GM12878 (cell line): ENCODE measurements around the gene TNNT3. TPM values are rescaled to one million over a fixed set of nuclear protein-coding genes. Genes with fewer than 3 reads are reported as not detected.

ENCODE experiments used
- ATAC-seq: fragments of 200-7000 bp; cut with Tn5 transposase; 3 replicates; pipeline ENCODE4 v1.9.1; 2020; ENCODE audit warnings: mild to moderate bottlenecking, moderate library complexity
- BruUV-seq: library from RNA; stranded (reverse); fragments of 400-500 nt; replicated peaks from 2 replicates; lab custom pipeline; 2021; lab: Mats Ljungman, UMichigan
- CTCF ChIA-PET: fragments of 300-600 bp; sonication (Branson Sonifier 250); formaldehyde crosslinking; extraction: SDS; loops from one replicate; lab custom pipeline; 2021; ENCODE audit warnings: inconsistent platforms; lab: Yijun Ruan, JAX
- POLR2A ChIA-PET: fragments of 350-600 bp; formaldehyde crosslinking; extraction: SDS; loops from one replicate; lab custom pipeline; 2021; ENCODE audit warnings: inconsistent platforms; lab: Charles Lee
- RAD21 ChIA-PET: fragments of 300-600 bp; sonication (Branson Sonifier 250); formaldehyde crosslinking; loops from one replicate; lab custom pipeline; 2023; ENCODE audit warnings: antibody characterized with exemption; ENCODE audit not compliant: unreplicated experiment; lab: Charles Lee
- SMC1A ChIA-PET: fragments of 300-600 bp; sonication (Branson Sonifier 250); formaldehyde crosslinking; loops from one replicate; lab custom pipeline; 2023; ENCODE audit not compliant: unreplicated experiment, uncharacterized antibody; lab: Charles Lee
- DNase-seq: peaks from one replicate; pipeline ENCODE4 v3.0.0-alpha.2; 2011; ENCODE audit warnings: low read depth, low spot score
- FAIRE-seq: peaks from 3 replicates; lab custom pipeline; 2011; peaks lifted over from hg19 to GRCh38; lab: Jason Lieb, UNC
- H2AFZ ChIP-seq: 2 replicates; pipeline ENCODE4 v1.6.0; 2011; ENCODE audit warnings: low read depth, low read length, control low read depth; ENCODE audit not compliant: control insufficient read depth
- H3K27ac ChIP-seq: 2 replicates; pipeline ENCODE4 v1.5.1; 2011; ENCODE audit warnings: control low read depth; ENCODE audit not compliant: control insufficient read depth, insufficient read depth
- H3K27me3 ChIP-seq, 2 experiments: replicated peaks in 1 of 2; 2 replicates each; pipeline versions ENCODE4 v1.6.0 to v1.6.1; 2011; ENCODE audit warnings: low read length in 1 of 2; ENCODE audit not compliant: control insufficient read depth in 2 of 2, insufficient read depth in 2 of 2
- H3K36me3 ChIP-seq, 2 experiments: 2 replicates each; pipeline ENCODE4 v1.5.1; 2011; ENCODE audit warnings: low read length in 1 of 2; ENCODE audit not compliant: control insufficient read depth in 2 of 2, insufficient read depth in 2 of 2
- H3K4me1 ChIP-seq: 2 replicates; pipeline ENCODE4 v1.6.1; 2011; ENCODE audit warnings: mild to moderate bottlenecking, low read length, moderate library complexity, mixed read lengths; ENCODE audit not compliant: control insufficient read depth, insufficient read depth
- H3K4me2 ChIP-seq: 2 replicates; pipeline ENCODE4 v1.6.0; 2011; ENCODE audit warnings: control low read depth; ENCODE audit not compliant: control insufficient read depth, insufficient read depth
- H3K4me3 ChIP-seq: fragments of 200-600 bp; sonication (generic); 2 replicates; pipeline ENCODE4 v1.5.1; 2016
- H3K79me2 ChIP-seq: 2 replicates; pipeline ENCODE4 v1.6.0; 2011; ENCODE audit warnings: low read length; ENCODE audit not compliant: control insufficient read depth, insufficient read depth
- H3K9ac ChIP-seq: 2 replicates; pipeline ENCODE4 v1.8.0; 2011; ENCODE audit warnings: low read length, control low read depth, mixed read lengths; ENCODE audit not compliant: control insufficient read depth, insufficient read depth
- H3K9me3 ChIP-seq: replicated peaks from 3 replicates; pipeline ENCODE4 v1.5.1; 2011; ENCODE audit warnings: mild to moderate bottlenecking, low read length; ENCODE audit not compliant: control insufficient read depth, insufficient read depth
- H4K20me1 ChIP-seq: 2 replicates; pipeline ENCODE4 v1.6.0; 2011; ENCODE audit not compliant: control insufficient read depth, insufficient read depth
- EED ChIP-seq: sonication (generic); IDR thresholded peaks from 2 replicates; pipeline ENCODE4 v1.6.1; 2016; ENCODE audit warnings: antibody characterized with exemption, low read depth
- HCFC1 ChIP-seq: fragments of 150-350 bp; IDR thresholded peaks from 2 replicates; pipeline ENCODE4 v1.6.1; 2014; ENCODE audit warnings: low read length
- MXI1 ChIP-seq: fragments of 150-350 bp; IDR thresholded peaks from 2 replicates; pipeline ENCODE4 v1.6.1; 2011; ENCODE audit warnings: low read depth, mild to moderate bottlenecking, inconsistent platforms, low read length, improper control_type of control experiment
- NRF1 ChIP-seq: conservative IDR thresholded peaks from 2 replicates; pipeline ENCODE4 v1.6.1; 2011; ENCODE audit warnings: mild to moderate bottlenecking, low read depth, low read length, improper control_type of control experiment
- SKIL ChIP-seq: fragments of 450-650 bp; IDR thresholded peaks from 2 replicates; pipeline ENCODE4 v1.6.1; 2017; ENCODE audit warnings: mild to moderate bottlenecking, low read depth, inconsistent platforms; ENCODE audit not compliant: poor library complexity, severe bottlenecking
- SUZ12 ChIP-seq: fragments of 200-600 bp; sonication (generic); IDR thresholded peaks from one replicate; pipeline ENCODE4 v1.6.1; 2018; ENCODE audit warnings: antibody characterized with exemption, mild to moderate bottlenecking; ENCODE audit not compliant: unreplicated experiment
- WGBS: methylation state at CpG from one replicate; pipeline ENCODE4 v1.1.6; 2016; ENCODE audit warnings: low lambda C conversion rate; ENCODE audit not compliant: insufficient replicate concordance, insufficient coverage; ENCODE audit errors: missing lambda C conversion rate; 5-methylcytosine and 5-hydroxymethylcytosine counted together
- in situ Hi-C: fragments of 300-500 bp; cut with MboI; formaldehyde crosslinking; loops from 9 replicates; pipeline ENCODE4 v1.14.3; 2018; ENCODE audit warnings: mixed read lengths
- intact Hi-C: fragments of 100-400 bp; cut with micrococcal nuclease; formaldehyde crosslinking; loops from one replicate; pipeline ENCODE4 v1.14.2; 2022; ENCODE audit not compliant: unreplicated experiment
- polyA plus RNA-seq, 11 experiments: library from polyadenylated mRNA; depleted of rRNA in 4 of 11; unstranded in 6 of 11; stranded (reverse) in 5 of 11; fragments of >200 nt; fragmentation: Nextera tagmentation in 4 of 11; fragmentation: Illumina TruSeq in 1 of 11; extraction: Ambion mirVana in 4 of 11; extraction: Trizol in 1 of 11; gene quantifications; 1 replicate in 1 of 11; 2 replicates in 10 of 11; pipeline versions ENCODE4 v1.2.1 to v1.2.3, GENCODE V29; 2011 to 2016; ENCODE audit warnings: inconsistent platforms in 2 of 11, missing spikeins in 2 of 11, low read depth in 1 of 11
- total RNA-seq, 4 experiments: library from RNA; depleted of rRNA in 3 of 4; stranded (reverse); fragments of >200 nt in 3 of 4; fragmentation: Illumina TruSeq in 1 of 4; extraction: Trizol in 1 of 4; gene quantifications; 2 replicates each; pipeline versions ENCODE4 v1.2.1 to v1.2.3, GENCODE V29; 2013 to 2021
- TF ChIP-seq, protein P1 (sequence below): IDR thresholded peaks from 2 replicates; pipeline ENCODE4 v1.6.1; 2011; ENCODE audit warnings: low read depth, low read length, improper control_type of control experiment, borderline replicate concordance
- TF ChIP-seq, protein P2 (sequence below): IDR thresholded peaks from 2 replicates; pipeline ENCODE4 v1.6.1; 2012; ENCODE audit warnings: mild to moderate bottlenecking, low read depth, low read length
- TF ChIP-seq, protein P3 (sequence below): fragments of 450-650 bp; conservative IDR thresholded peaks from 2 replicates; pipeline ENCODE4 v1.6.1; 2017; ENCODE audit warnings: mild to moderate bottlenecking, moderate library complexity

Gene TNNT3
- total and polyA plus RNA-seq, 10 of the 15 experiments (the other 5 are each of a cell fraction or from before 2014, with no cell fraction given) = 0.40 to 0.50 TPM; not detected in 8

DNA sequence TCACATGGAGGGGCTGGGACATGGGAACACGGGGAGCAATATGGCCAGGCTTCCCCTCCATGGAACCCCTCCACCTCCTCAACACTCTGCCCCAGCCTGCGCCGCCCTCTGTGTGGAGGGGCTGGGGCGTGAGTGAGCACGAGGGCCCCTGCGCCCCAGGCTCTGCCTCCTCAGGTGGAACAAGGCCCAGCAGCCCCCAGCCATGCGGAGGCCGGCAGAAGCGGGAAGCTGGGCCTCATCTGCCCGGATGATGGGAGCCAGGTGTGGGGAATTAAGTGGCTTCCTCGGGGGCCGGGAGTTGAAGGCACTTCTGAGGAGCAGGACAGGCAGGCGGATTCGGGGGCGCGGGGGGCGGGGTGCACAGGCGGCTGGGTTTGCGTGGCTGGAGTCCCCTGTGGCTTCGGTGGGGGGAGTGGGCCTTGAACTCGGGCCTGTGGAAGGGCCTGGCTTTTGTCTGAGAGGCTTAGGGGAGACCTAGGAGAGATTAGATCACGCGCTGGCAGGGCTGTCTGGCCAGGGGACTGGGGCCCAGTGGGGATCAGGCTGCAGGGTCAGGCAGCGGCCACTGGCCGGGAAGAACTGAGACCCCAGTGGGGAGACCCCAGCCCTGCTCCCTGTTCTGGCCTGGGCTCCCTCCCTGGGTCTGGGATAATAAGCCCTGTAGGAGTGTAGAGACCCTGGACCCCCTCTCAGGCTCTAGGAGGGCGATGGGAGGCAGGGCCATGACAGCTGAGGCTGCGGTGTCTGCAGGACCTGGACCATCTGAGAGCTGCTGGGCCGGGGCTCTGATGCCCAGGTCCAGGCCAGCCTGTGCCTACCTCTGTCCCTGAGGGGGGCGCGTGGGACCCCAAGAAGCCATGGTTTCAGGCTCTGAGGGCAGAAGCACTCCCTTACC, 41.1 kb upstream of the TNNT3 start:
- BruUV-seq = no TSS peak
- H4K20me1 ChIP-seq = 0 out of 2 replicates have a peak, but pooled peaks cover 3% of the 10 kb centered on the region
- H3K27ac ChIP-seq = no peak overlapping the region
- CTCF ChIA-PET = interaction anchor here (0.5 to 1.0 kb wide), 2 partner anchors 26 to 39 kb away, joined by 3 to 4 read pairs; partner anchors contain the start of gene LSP1
- DNase-seq (no peak), ATAC-seq (no peak), FAIRE-seq (no peak)
- WGBS = 90% methylated on average over 24 of the region's 30 CpGs
- RAD21 ChIA-PET = no interaction called here
- no peaks in the 10 kb centered on the region; the same call in 1 of the 2 replicates for H3K4me1 ChIP-seq
- H3K36me3 ChIP-seq = peaks cover 4 to 23% of the 10 kb centered on the region in 2 experiments; a peak in 3 of 4 replicates
- no peak overlapping the region for H3K4me3 ChIP-seq
- no peak overlapping the region for H3K9ac ChIP-seq
- H3K9me3 ChIP-seq = no peaks in the 10 kb centered on the region
- H3K4me2 ChIP-seq = no peak overlapping the region
- SMC1A ChIA-PET = no interaction called here
- H3K79me2 ChIP-seq = no peaks in the 10 kb centered on the region; the same call in none of the 2 replicates
- intact Hi-C loops (no loop called here), in situ Hi-C loops (no loop called here)
- no peaks in the 10 kb centered on the region for H3K27me3 ChIP-seq
- no peak overlapping the region for H2AFZ ChIP-seq
- POLR2A ChIA-PET = no interaction called here
- TF ChIP-seq, protein P1, sequence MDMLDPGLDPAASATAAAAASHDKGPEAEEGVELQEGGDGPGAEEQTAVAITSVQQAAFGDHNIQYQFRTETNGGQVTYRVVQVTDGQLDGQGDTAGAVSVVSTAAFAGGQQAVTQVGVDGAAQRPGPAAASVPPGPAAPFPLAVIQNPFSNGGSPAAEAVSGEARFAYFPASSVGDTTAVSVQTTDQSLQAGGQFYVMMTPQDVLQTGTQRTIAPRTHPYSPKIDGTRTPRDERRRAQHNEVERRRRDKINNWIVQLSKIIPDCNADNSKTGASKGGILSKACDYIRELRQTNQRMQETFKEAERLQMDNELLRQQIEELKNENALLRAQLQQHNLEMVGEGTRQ = no peak
- TF ChIP-seq HCFC1 (no peak), SKIL (no peak), EED (no peak), SUZ12 (no peak), MXI1 (no peak), NRF1 (no peak)
- TF ChIP-seq, protein P2, sequence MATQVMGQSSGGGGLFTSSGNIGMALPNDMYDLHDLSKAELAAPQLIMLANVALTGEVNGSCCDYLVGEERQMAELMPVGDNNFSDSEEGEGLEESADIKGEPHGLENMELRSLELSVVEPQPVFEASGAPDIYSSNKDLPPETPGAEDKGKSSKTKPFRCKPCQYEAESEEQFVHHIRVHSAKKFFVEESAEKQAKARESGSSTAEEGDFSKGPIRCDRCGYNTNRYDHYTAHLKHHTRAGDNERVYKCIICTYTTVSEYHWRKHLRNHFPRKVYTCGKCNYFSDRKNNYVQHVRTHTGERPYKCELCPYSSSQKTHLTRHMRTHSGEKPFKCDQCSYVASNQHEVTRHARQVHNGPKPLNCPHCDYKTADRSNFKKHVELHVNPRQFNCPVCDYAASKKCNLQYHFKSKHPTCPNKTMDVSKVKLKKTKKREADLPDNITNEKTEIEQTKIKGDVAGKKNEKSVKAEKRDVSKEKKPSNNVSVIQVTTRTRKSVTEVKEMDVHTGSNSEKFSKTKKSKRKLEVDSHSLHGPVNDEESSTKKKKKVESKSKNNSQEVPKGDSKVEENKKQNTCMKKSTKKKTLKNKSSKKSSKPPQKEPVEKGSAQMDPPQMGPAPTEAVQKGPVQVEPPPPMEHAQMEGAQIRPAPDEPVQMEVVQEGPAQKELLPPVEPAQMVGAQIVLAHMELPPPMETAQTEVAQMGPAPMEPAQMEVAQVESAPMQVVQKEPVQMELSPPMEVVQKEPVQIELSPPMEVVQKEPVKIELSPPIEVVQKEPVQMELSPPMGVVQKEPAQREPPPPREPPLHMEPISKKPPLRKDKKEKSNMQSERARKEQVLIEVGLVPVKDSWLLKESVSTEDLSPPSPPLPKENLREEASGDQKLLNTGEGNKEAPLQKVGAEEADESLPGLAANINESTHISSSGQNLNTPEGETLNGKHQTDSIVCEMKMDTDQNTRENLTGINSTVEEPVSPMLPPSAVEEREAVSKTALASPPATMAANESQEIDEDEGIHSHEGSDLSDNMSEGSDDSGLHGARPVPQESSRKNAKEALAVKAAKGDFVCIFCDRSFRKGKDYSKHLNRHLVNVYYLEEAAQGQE = no peak
- TF ChIP-seq, protein P3, sequence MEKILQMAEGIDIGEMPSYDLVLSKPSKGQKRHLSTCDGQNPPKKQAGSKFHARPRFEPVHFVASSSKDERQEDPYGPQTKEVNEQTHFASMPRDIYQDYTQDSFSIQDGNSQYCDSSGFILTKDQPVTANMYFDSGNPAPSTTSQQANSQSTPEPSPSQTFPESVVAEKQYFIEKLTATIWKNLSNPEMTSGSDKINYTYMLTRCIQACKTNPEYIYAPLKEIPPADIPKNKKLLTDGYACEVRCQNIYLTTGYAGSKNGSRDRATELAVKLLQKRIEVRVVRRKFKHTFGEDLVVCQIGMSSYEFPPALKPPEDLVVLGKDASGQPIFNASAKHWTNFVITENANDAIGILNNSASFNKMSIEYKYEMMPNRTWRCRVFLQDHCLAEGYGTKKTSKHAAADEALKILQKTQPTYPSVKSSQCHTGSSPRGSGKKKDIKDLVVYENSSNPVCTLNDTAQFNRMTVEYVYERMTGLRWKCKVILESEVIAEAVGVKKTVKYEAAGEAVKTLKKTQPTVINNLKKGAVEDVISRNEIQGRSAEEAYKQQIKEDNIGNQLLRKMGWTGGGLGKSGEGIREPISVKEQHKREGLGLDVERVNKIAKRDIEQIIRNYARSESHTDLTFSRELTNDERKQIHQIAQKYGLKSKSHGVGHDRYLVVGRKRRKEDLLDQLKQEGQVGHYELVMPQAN = no peak
